Fibroblast of lung (primary cell): ENCODE results near the gene DNAJC7. TPM values are rescaled to one million over a fixed set of nuclear protein-coding genes. Genes with fewer than 3 reads are reported as not detected.

Experiments
- DNase-seq, 2 donors: peaks; one replicate each; pipeline versions ENCODE4 v3.0.0 to v3.0.0-alpha.2; 2010; ENCODE audit warnings: low read depth in 2 of 2
- H2AFZ ChIP-seq: 2 replicates; pipeline ENCODE4 v1.5.1; 2012; ENCODE audit warnings: low read length, control low read depth, inconsistent platforms
- H3K27ac ChIP-seq: 2 replicates; pipeline ENCODE4 v1.5.1; 2011; ENCODE audit warnings: low read length, control low read depth; ENCODE audit not compliant: insufficient read depth
- H3K27me3 ChIP-seq: 2 replicates; pipeline ENCODE4 v1.5.1; 2011; ENCODE audit warnings: mild to moderate bottlenecking, low read length; ENCODE audit not compliant: control insufficient read depth, insufficient read depth
- H3K36me3 ChIP-seq: 2 replicates; pipeline ENCODE4 v1.5.1; 2011; ENCODE audit warnings: low read length; ENCODE audit not compliant: control insufficient read depth, insufficient read depth
- H3K4me1 ChIP-seq: 2 replicates; pipeline ENCODE4 v1.5.1; 2011; ENCODE audit warnings: low read length; ENCODE audit not compliant: control insufficient read depth, insufficient read depth; ENCODE audit errors: extremely low read depth
- H3K4me2 ChIP-seq: 2 replicates; pipeline ENCODE4 v1.5.1; 2011; ENCODE audit warnings: low read length, control low read depth; ENCODE audit not compliant: insufficient read depth; ENCODE audit errors: extremely low read depth
- H3K4me3 ChIP-seq, 4 experiments: fragments of 200-600 bp in 1 of 4; sonication (generic) in 1 of 4; replicated peaks in 1 of 4; 2 replicates each; pipeline ENCODE4 v1.5.1; 2011 to 2016; ENCODE audit warnings: low read length in 4 of 4, low read depth in 3 of 4, mild to moderate bottlenecking in 3 of 4, control low read depth in 2 of 4, inconsistent platforms in 1 of 4, mixed read lengths in 1 of 4; ENCODE audit not compliant: insufficient read depth in 1 of 4; ENCODE audit errors: control extremely low read depth in 1 of 4
- H3K79me2 ChIP-seq: 2 replicates; pipeline ENCODE4 v1.5.1; 2012; ENCODE audit warnings: mild to moderate bottlenecking, low read length, inconsistent platforms; ENCODE audit not compliant: control insufficient read depth, insufficient read depth
- H3K9ac ChIP-seq: 2 replicates; pipeline ENCODE4 v1.5.1; 2011; ENCODE audit warnings: mild to moderate bottlenecking, low read length, control low read depth; ENCODE audit not compliant: insufficient read depth
- H3K9me3 ChIP-seq: 2 replicates; pipeline ENCODE4 v1.5.1; 2012; ENCODE audit warnings: low read depth, low read length; ENCODE audit not compliant: control insufficient read depth, insufficient read depth
- H4K20me1 ChIP-seq: 2 replicates; pipeline ENCODE4 v1.5.1; 2011; ENCODE audit warnings: low read length; ENCODE audit not compliant: control insufficient read depth, insufficient read depth; ENCODE audit errors: extremely low read depth
- EZH2 ChIP-seq: IDR thresholded peaks from 2 replicates; pipeline ENCODE4 v1.5.1; 2012; ENCODE audit warnings: low read length, control low read depth, mild to moderate bottlenecking; ENCODE audit errors: missing control alignments
- polyA plus RNA-seq, 2 donors: library from polyadenylated mRNA; depleted of rRNA in 1 of 2; stranded (reverse) in 1 of 2; unstranded in 1 of 2; fragments of >200 nt; gene quantifications; 2 replicates each; pipeline ENCODE4 v1.2.1, GENCODE V29; 2011 to 2012; ENCODE audit warnings: missing spikeins in 1 of 2
- total RNA-seq: library from RNA; depleted of rRNA; stranded (reverse); fragments of >200 nt; gene quantifications from 2 replicates; pipeline ENCODE4 v1.2.1, GENCODE V29; 2014
- TF ChIP-seq, protein P1 (sequence below), 2 donors: IDR thresholded peaks in 1 of 2; conservative IDR thresholded peaks in 1 of 2; 1 replicate in 1 of 2; 2 replicates in 1 of 2; pipeline ENCODE4 v1.5.1; 2011 to 2012; ENCODE audit warnings: low read length in 2 of 2, control low read depth in 1 of 2, inconsistent platforms in 1 of 2, low read depth in 1 of 2, mild to moderate bottlenecking in 1 of 2

DNAJC7 gene
- total and polyA plus RNA-seq, 2 donors (not counting 1 experiment from before 2014, with no cell fraction given) = 53.5 to 78.8 TPM

DNA sequence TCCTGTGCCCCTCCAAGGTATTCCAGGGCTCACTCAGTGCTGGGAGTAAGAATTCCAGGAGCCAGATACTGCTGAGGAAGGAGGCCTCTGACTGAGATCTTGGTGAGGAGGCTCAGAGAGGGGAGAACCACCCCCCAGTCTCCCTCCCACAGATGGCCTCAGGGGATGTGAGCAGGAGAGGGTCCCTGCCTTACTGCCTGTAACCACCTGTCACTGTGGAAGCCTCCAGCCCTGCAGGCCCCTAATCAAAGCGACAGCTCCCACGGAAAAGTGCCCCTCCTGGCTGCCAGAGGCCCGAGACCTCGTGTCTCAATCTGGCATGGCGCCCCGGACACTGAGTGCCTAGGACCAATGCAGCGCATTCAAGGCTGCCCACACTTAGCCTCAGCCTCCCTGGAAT lies 40.8 kb upstream of the DNAJC7 start:
- H3K79me2 ChIP-seq = no peaks in the 10 kb centered on the region
- TF ChIP-seq, protein P1, sequence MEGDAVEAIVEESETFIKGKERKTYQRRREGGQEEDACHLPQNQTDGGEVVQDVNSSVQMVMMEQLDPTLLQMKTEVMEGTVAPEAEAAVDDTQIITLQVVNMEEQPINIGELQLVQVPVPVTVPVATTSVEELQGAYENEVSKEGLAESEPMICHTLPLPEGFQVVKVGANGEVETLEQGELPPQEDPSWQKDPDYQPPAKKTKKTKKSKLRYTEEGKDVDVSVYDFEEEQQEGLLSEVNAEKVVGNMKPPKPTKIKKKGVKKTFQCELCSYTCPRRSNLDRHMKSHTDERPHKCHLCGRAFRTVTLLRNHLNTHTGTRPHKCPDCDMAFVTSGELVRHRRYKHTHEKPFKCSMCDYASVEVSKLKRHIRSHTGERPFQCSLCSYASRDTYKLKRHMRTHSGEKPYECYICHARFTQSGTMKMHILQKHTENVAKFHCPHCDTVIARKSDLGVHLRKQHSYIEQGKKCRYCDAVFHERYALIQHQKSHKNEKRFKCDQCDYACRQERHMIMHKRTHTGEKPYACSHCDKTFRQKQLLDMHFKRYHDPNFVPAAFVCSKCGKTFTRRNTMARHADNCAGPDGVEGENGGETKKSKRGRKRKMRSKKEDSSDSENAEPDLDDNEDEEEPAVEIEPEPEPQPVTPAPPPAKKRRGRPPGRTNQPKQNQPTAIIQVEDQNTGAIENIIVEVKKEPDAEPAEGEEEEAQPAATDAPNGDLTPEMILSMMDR (conservative IDR thresholded peaks at IDR 0.05 in 1 of 2, IDR thresholded peaks at IDR 0.05 in 1 of 2; ENCODE audit: low read depth in 1 of 2, low read length in 2 of 2) = no peak
- no peak for TF ChIP-seq EZH2
- H3K4me1 ChIP-seq = no peaks in the 10 kb centered on the region
- H4K20me1 ChIP-seq = no peaks in the 10 kb centered on the region
- H3K4me2 ChIP-seq = no peak overlapping the region
- H3K9me3 ChIP-seq = no peaks in the 10 kb centered on the region
- no peak for DNase-seq
- no peak overlapping the region for H3K27ac ChIP-seq
- H3K9ac ChIP-seq = no peak overlapping the region
- H3K4me3 ChIP-seq = no peak overlapping the region
- H3K36me3 ChIP-seq = no peaks in the 10 kb centered on the region
- peaks cover 11% of the 10 kb centered on the region for H3K27me3 ChIP-seq
- H2AFZ ChIP-seq = no peak overlapping the region

DNA sequence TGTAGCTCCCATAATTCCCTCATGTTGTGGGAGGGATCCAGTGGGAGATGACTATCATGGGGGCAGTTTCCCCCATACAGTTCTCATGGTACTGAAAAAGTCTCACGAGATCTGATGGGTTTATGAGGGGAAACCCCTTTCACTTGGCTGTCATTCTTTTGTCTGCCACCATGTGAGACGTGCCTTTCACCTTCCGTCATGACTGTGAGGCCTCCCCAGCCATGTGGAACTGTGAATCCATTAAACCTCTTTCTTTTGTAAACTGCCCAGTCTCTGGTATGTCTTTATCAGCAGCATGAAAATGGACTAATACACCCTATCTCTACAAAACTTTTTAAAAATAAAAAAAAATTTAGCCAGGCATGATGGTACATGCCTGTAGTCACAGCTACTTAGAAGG lies 39.4 kb upstream of the DNAJC7 start:
- no peaks in the 10 kb centered on the region for H3K9me3 ChIP-seq
- no peak overlapping the region for H3K4me2 ChIP-seq
- no peak for DNase-seq
- no peaks in the 10 kb centered on the region for H3K79me2 ChIP-seq
- no peaks in the 10 kb centered on the region for H3K4me1 ChIP-seq
- H2AFZ ChIP-seq = no peak overlapping the region
- TF ChIP-seq, protein P1 (conservative IDR thresholded peaks at IDR 0.05 in 1 of 2, IDR thresholded peaks at IDR 0.05 in 1 of 2; ENCODE audit: low read depth in 1 of 2, low read length in 2 of 2) = no peak
- TF ChIP-seq EZH2 = no peak
- H3K9ac ChIP-seq = no peak overlapping the region
- H3K4me3 ChIP-seq = no peak overlapping the region
- H3K27me3 ChIP-seq = peaks cover 20% of the 10 kb centered on the region
- H4K20me1 ChIP-seq = no peaks in the 10 kb centered on the region
- H3K36me3 ChIP-seq = no peaks in the 10 kb centered on the region
- no peak overlapping the region for H3K27ac ChIP-seq

DNA sequence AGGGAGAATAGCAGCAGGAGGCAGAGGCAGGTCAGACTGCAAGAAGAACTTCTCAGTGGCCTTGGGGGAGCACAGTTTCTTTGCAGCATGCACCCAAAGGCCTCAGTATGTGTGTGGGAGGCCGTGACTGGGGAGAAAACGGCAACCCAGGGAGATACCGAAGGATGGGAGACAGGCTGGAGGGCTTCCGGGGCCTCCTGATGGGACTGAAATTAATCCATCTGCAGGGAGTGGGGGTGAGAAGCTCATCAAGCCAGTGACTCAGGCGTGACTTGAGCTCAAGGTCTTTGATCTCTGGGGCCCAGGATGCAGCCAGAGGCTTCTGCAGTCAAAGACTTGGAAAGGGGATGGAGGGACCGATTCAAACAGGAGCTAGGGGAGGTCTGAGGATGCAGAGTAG lies 38.3 kb upstream of the DNAJC7 start:
- TF ChIP-seq, protein P1 (conservative IDR thresholded peaks at IDR 0.05 in 1 of 2, IDR thresholded peaks at IDR 0.05 in 1 of 2; ENCODE audit: low read depth in 1 of 2, low read length in 2 of 2) = no peak
- no peak for TF ChIP-seq EZH2
- H3K36me3 ChIP-seq = no peaks in the 10 kb centered on the region
- no peaks in the 10 kb centered on the region for H4K20me1 ChIP-seq
- H2AFZ ChIP-seq = no peak overlapping the region
- no peaks in the 10 kb centered on the region for H3K9me3 ChIP-seq
- H3K9ac ChIP-seq = no peak overlapping the region
- H3K27me3 ChIP-seq = peaks cover 24% of the 10 kb centered on the region
- H3K27ac ChIP-seq = no peak overlapping the region
- H3K79me2 ChIP-seq = no peaks in the 10 kb centered on the region
- no peaks in the 10 kb centered on the region for H3K4me1 ChIP-seq
- no peak overlapping the region for H3K4me3 ChIP-seq
- DNase-seq = no peak
- no peak overlapping the region for H3K4me2 ChIP-seq
